Lung (tissue), 12 donors: ENCODE data around the gene ADAMTS15. TPM values are rescaled to one million over a fixed set of nuclear protein-coding genes. Genes with fewer than 3 reads are reported as not detected.
A peak's percentile ranks its signal among the peaks of the same experiment; 100 is the strongest.

Experiments
- ATAC-seq: fragments of 200-7000 bp; cut with Tn5 transposase; one replicate; pipeline ENCODE4 v1.9.1; 2020; ENCODE audit warnings: moderate number of reproducible peaks; ENCODE audit not compliant: insufficient read depth, low FRiP score
- DNase-seq, 3 donors: peaks; one replicate each; pipeline ENCODE4 v3.0.0-alpha.2; 2013 to 2017
- H3K27ac ChIP-seq, 2 donors: one replicate each; pipeline ENCODE4 v1.5.1; 2013; ENCODE audit warnings: mild to moderate bottlenecking in 2 of 2, moderate library complexity in 2 of 2, control low read depth in 1 of 2, inconsistent platforms in 1 of 2, low read depth in 1 of 2, low read length in 1 of 2
- H3K27me3 ChIP-seq, 3 donors: one replicate each; pipeline ENCODE4 v1.5.1; 2013; ENCODE audit warnings: low read length in 2 of 3; ENCODE audit not compliant: control insufficient read depth in 3 of 3, insufficient read depth in 3 of 3
- H3K36me3 ChIP-seq, 4 donors: one replicate each; pipeline ENCODE4 v1.5.1; 2013; ENCODE audit warnings: low read length in 4 of 4, mild to moderate bottlenecking in 1 of 4, moderate library complexity in 1 of 4; ENCODE audit not compliant: control insufficient read depth in 4 of 4, insufficient read depth in 4 of 4
- H3K4me1 ChIP-seq, 5 donors: one replicate each; pipeline ENCODE4 v1.5.1; 2013; ENCODE audit warnings: low read length in 5 of 5, mild to moderate bottlenecking in 2 of 5, moderate library complexity in 1 of 5; ENCODE audit not compliant: control insufficient read depth in 5 of 5, insufficient read depth in 5 of 5
- H3K4me3 ChIP-seq: one replicate; pipeline ENCODE4 v1.5.1; 2013; ENCODE audit warnings: mild to moderate bottlenecking, control low read depth, moderate library complexity
- H3K9ac ChIP-seq, 2 donors: one replicate each; pipeline ENCODE4 v1.5.1; 2013; ENCODE audit warnings: low read length in 2 of 2, control low read depth in 1 of 2; ENCODE audit not compliant: insufficient read depth in 1 of 2
- H3K9me3 ChIP-seq, 4 donors: one replicate each; pipeline ENCODE4 v1.5.1; 2013; ENCODE audit warnings: low read length in 3 of 4, mild to moderate bottlenecking in 1 of 4, moderate library complexity in 1 of 4; ENCODE audit not compliant: control insufficient read depth in 4 of 4, insufficient read depth in 3 of 4
- WGBS, 2 donors: extraction: QIAGEN DNeasy Blood & Tissue Kit; methylation state at CpG; one replicate each; pipeline ENCODE4 v1.1.7; 2013; 5-methylcytosine and 5-hydroxymethylcytosine counted together
- polyA plus RNA-seq, 2 donors: library from polyadenylated mRNA; stranded (reverse); fragments of 200-250 nt; gene quantifications; one replicate each; pipeline ENCODE4 v1.2.1, GENCODE V29; 2013
- total RNA-seq, 2 donors: library from RNA; depleted of rRNA in 1 of 2; stranded (reverse); fragments of >200 nt in 1 of 2; gene quantifications; one replicate each; pipeline ENCODE4 v1.2.1, GENCODE V29; 2014 to 2021
- TF ChIP-seq, protein P1 (sequence below): IDR thresholded peaks from 2 replicates; pipeline ENCODE4 v1.5.1; 2012; ENCODE audit warnings: mild to moderate bottlenecking; ENCODE audit errors: control extremely low read depth, extremely low read depth
- donor health status: control.
- donor health status: control.
- donor health status: Bipolar disorder and iron deficiency.
- donor health status: healthy.
- donor health status: DM: yes; HTN: yes; CAD: no.

ADAMTS15 gene
- total and polyA plus RNA-seq, 4 donors = 4.4 to 22.9 (median 13.3) TPM

- peaks cover 3 to 47% (median 12%) of the 10 kb centered on the region in 5 donors for H3K4me1 ChIP-seq
- ATAC-seq (peak; percentile 70), DNase-seq (peak; percentile 95 to 97 (median 96))
- peak overlapping the region; percentile 48 to 92 for H3K27ac ChIP-seq
- peaks cover 0 to 35% (median 0%) of the 10 kb centered on the region in 4 donors for H3K36me3 ChIP-seq
- TF ChIP-seq, protein P1, sequence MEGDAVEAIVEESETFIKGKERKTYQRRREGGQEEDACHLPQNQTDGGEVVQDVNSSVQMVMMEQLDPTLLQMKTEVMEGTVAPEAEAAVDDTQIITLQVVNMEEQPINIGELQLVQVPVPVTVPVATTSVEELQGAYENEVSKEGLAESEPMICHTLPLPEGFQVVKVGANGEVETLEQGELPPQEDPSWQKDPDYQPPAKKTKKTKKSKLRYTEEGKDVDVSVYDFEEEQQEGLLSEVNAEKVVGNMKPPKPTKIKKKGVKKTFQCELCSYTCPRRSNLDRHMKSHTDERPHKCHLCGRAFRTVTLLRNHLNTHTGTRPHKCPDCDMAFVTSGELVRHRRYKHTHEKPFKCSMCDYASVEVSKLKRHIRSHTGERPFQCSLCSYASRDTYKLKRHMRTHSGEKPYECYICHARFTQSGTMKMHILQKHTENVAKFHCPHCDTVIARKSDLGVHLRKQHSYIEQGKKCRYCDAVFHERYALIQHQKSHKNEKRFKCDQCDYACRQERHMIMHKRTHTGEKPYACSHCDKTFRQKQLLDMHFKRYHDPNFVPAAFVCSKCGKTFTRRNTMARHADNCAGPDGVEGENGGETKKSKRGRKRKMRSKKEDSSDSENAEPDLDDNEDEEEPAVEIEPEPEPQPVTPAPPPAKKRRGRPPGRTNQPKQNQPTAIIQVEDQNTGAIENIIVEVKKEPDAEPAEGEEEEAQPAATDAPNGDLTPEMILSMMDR = no peak
- no peaks in the 10 kb centered on the region for H3K27me3 ChIP-seq
- H3K9me3 ChIP-seq = no peaks in the 10 kb centered on the region
- H3K9ac ChIP-seq = peak overlapping the region in 1 of 2 donors; percentile 46
- 27 to 28% methylated on average over 34 of the region's 34 CpGs for WGBS, 2 donors
- H3K4me3 ChIP-seq = peak overlapping the region; percentile 42
Observed at GRCh38 chr11:130449996-130450769, 1.7 kb downstream of the ADAMTS15 start.

DNA sequence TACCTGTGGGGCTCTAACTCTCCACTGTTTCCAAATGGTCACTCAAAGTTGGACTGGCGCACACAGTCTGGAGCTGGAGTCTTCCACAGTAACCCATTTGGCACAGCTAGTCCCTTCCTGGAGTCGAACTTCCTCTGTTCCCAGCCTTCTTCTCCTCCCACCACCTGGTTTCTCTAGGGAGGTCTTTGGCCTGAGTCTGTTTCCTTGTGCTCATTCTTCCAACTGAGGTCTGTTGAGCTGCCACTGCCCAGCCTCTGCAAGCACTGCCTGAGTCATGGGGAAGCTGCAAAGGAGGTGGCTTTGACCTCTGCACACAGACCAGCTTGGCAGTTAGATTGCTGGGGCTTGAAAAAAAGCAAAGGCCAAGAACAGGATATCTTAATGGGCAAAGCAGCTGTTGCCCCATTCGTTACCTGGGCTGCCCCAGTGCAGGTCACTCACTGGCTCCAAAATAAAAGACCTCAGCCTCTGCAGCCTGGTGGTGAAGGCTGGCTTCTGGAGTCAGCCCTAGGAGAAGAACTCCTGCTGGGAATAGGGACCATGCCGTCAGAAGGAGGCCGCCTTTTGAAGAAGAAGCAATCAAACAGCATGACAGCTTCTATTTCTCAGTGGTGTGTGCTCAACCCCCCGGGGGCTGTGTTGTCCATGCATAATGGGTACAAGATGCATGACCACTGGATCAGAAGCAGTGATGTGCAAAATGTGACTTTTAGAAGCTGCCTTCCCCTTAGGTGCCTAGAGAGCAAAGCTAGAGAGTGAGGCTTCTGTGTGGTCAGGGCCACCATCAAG is 3.0 kb downstream of the ADAMTS15 start:
- WGBS, 2 donors = 72 to 77% methylated on average over 6 of the region's 6 CpGs
- H3K9me3 ChIP-seq = no peaks in the 10 kb centered on the region
- H3K4me3 ChIP-seq = no peak overlapping the region
- TF ChIP-seq, protein P1 = no peak
- peak overlapping the region in 1 of 2 donors; percentile 57 for H3K9ac ChIP-seq
- no peaks in the 10 kb centered on the region for H3K27me3 ChIP-seq
- peaks cover 0 to 35% (median 3%) of the 10 kb centered on the region in 4 donors for H3K36me3 ChIP-seq
- DNase-seq = peak in 1 of 3 donors; percentile 13
- H3K27ac ChIP-seq = peak overlapping the region; percentile 28 to 92
- peaks cover 8 to 57% (median 13%) of the 10 kb centered on the region in 5 donors for H3K4me1 ChIP-seq
- ATAC-seq = no peak

DNA sequence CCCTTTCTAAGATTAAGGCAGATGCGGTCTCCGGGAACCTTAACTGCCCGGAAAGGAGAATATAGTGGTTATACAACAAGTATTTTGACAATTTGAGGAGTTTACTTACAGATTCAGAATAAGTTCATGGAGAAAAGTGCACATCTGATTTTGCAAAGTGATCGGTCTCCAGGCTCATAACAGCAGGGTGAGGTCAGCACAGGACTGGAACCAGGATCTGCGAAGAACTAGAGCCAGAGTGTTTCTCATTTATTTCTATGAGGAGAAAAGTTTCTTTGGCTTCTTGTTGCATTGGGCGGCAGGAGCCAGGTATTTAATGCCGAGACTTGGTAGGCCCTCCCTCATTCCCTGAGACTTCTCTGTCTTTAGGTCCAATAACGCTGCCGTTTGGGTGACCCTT is 3.7 kb downstream of the ADAMTS15 start:
- TF ChIP-seq, protein P1 = no peak
- peak overlapping the region in 1 of 2 donors; percentile 57 for H3K9ac ChIP-seq
- H3K27ac ChIP-seq = peak overlapping the region in 1 of 2 donors; percentile 92
- H3K4me3 ChIP-seq = no peak overlapping the region
- ATAC-seq = no peak
- peaks cover 8 to 62% (median 15%) of the 10 kb centered on the region in 5 donors for H3K4me1 ChIP-seq
- H3K27me3 ChIP-seq = no peaks in the 10 kb centered on the region
- peaks cover 0 to 37% (median 4%) of the 10 kb centered on the region in 4 donors for H3K36me3 ChIP-seq
- WGBS, 2 donors = 83 to 91% methylated on average over 9 of the region's 9 CpGs
- H3K9me3 ChIP-seq = no peaks in the 10 kb centered on the region
- no peak for DNase-seq
